HL-60 (cell line): Measurements from ENCODE around the gene TNIP3.
"Not testable (repeated sequence)": the region's sequence is repeated elsewhere in the genome, so short reads cannot be mapped to it uniquely, and the experiment has no call there.

Experiments used
- DNase-seq, 2 experiments: peaks; one replicate each; pipeline ENCODE4 v3.0.0-alpha.2; 2010 to 2020; ENCODE audit warnings: low read depth in 1 of 2, low spot score in 1 of 2
- H3K27ac ChIP-seq: fragments of 250-450 bp; sonication (Bioruptor Pico); replicated peaks from 2 replicates; pipeline ENCODE4 v1.5.1; 2020; ENCODE audit warnings: mild to moderate bottlenecking, moderate library complexity
- H3K27me3 ChIP-seq: fragments of 250-450 bp; sonication (Bioruptor Pico); 2 replicates; pipeline ENCODE4 v1.5.1; 2021; ENCODE audit warnings: mild to moderate bottlenecking, moderate library complexity; ENCODE audit not compliant: insufficient read depth, poor library complexity, severe bottlenecking
- H3K4me3 ChIP-seq: replicated peaks from 2 replicates; pipeline ENCODE4 v1.5.1; 2011; ENCODE audit warnings: mild to moderate bottlenecking, control low read depth, low read length; ENCODE audit not compliant: insufficient read depth
- GABPA ChIP-seq: IDR thresholded peaks from 2 replicates; pipeline ENCODE4 v1.6.1; 2012; ENCODE audit warnings: low read depth
- POLR2AphosphoS5 ChIP-seq: IDR thresholded peaks from 2 replicates; pipeline ENCODE4 v1.6.1; 2012; ENCODE audit warnings: low read depth
- SPI1 ChIP-seq: IDR thresholded peaks from 2 replicates; pipeline ENCODE4 v1.6.1; 2012; ENCODE audit warnings: low read depth, mild to moderate bottlenecking, borderline replicate concordance
- TF ChIP-seq, protein P1 (sequence below): IDR thresholded peaks from one replicate; pipeline ENCODE4 v1.5.1; 2011; ENCODE audit warnings: low read length, control low read depth, inconsistent platforms; ENCODE audit not compliant: insufficient read depth
- TF ChIP-seq, protein P2 (sequence below): IDR thresholded peaks from 2 replicates; pipeline ENCODE4 v1.6.1; 2012; ENCODE audit warnings: low read depth; ENCODE audit not compliant: insufficient replicate concordance

The TNIP3 gene

DNA sequence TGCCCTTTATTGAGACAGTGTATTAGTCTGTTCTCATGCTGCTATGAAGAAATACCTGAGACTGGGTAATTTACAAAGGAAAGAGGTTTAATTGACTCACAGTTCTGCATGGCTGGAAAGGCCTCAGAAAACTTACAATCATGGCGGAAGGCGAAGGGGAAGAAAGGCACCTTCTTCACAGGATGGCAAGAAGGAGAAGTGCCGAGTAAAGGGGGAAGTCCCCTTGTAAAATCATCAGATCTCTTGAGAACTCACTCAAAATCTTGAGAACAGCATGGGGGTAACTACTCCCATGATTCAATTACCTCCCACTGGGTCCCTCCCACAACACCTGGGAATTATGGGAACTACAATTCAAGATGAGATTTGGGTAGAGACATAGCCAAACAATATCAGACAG is 41.7 kb upstream of the TNIP3 start:
- H3K27ac ChIP-seq, H3K4me3 ChIP-seq, H3K27me3 ChIP-seq: not testable (repeated sequence)
- TF ChIP-seq SPI1 = peak; percentile 88
- DNase-seq = peak in 1 of 2 experiments; percentile 39

DNA sequence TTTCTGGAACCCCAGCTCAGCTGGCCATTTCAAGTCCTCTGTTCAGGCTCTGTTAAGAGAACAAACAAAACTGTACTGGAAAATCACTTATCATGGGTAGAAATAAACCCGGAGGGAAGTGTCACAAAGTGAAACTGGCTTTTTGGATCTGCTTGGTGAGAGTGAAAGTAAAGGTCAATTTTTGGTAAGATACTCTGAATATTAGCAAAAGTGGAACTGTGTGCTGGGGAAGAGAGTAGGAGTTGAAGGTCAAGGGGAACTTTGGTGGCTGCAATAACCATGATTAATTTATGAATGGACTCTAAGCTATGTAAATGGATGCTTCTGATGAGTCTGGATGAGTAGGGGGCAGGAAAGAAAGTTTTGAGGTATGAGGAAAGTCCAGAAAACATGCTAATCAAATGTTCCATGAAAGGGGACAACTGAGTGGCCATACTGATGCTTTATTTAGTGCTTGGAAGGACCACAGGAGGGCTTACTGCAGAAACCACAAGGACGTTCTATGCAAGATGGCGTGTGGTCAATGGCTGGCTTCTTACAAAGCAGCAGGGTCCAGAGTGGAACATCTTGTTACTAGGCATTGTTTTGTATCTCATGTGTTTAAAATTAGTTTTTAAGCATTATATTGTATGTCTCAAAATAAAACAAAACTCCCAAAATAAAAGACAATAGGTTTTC is 36.8 kb upstream of the TNIP3 start:
- no peak for DNase-seq
- Histone ChIP-seq H3K4me3 (no peak overlapping the region), H3K27me3 (no peaks in the 10 kb centered on the region), H3K27ac (no peak overlapping the region)
- TF ChIP-seq GABPA = no peak
- TF ChIP-seq, protein P1, sequence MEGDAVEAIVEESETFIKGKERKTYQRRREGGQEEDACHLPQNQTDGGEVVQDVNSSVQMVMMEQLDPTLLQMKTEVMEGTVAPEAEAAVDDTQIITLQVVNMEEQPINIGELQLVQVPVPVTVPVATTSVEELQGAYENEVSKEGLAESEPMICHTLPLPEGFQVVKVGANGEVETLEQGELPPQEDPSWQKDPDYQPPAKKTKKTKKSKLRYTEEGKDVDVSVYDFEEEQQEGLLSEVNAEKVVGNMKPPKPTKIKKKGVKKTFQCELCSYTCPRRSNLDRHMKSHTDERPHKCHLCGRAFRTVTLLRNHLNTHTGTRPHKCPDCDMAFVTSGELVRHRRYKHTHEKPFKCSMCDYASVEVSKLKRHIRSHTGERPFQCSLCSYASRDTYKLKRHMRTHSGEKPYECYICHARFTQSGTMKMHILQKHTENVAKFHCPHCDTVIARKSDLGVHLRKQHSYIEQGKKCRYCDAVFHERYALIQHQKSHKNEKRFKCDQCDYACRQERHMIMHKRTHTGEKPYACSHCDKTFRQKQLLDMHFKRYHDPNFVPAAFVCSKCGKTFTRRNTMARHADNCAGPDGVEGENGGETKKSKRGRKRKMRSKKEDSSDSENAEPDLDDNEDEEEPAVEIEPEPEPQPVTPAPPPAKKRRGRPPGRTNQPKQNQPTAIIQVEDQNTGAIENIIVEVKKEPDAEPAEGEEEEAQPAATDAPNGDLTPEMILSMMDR = no peak
- no peak for TF ChIP-seq SPI1
- TF ChIP-seq, protein P2, sequence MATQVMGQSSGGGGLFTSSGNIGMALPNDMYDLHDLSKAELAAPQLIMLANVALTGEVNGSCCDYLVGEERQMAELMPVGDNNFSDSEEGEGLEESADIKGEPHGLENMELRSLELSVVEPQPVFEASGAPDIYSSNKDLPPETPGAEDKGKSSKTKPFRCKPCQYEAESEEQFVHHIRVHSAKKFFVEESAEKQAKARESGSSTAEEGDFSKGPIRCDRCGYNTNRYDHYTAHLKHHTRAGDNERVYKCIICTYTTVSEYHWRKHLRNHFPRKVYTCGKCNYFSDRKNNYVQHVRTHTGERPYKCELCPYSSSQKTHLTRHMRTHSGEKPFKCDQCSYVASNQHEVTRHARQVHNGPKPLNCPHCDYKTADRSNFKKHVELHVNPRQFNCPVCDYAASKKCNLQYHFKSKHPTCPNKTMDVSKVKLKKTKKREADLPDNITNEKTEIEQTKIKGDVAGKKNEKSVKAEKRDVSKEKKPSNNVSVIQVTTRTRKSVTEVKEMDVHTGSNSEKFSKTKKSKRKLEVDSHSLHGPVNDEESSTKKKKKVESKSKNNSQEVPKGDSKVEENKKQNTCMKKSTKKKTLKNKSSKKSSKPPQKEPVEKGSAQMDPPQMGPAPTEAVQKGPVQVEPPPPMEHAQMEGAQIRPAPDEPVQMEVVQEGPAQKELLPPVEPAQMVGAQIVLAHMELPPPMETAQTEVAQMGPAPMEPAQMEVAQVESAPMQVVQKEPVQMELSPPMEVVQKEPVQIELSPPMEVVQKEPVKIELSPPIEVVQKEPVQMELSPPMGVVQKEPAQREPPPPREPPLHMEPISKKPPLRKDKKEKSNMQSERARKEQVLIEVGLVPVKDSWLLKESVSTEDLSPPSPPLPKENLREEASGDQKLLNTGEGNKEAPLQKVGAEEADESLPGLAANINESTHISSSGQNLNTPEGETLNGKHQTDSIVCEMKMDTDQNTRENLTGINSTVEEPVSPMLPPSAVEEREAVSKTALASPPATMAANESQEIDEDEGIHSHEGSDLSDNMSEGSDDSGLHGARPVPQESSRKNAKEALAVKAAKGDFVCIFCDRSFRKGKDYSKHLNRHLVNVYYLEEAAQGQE = no peak
- TF ChIP-seq POLR2AphosphoS5 = no peak

DNA sequence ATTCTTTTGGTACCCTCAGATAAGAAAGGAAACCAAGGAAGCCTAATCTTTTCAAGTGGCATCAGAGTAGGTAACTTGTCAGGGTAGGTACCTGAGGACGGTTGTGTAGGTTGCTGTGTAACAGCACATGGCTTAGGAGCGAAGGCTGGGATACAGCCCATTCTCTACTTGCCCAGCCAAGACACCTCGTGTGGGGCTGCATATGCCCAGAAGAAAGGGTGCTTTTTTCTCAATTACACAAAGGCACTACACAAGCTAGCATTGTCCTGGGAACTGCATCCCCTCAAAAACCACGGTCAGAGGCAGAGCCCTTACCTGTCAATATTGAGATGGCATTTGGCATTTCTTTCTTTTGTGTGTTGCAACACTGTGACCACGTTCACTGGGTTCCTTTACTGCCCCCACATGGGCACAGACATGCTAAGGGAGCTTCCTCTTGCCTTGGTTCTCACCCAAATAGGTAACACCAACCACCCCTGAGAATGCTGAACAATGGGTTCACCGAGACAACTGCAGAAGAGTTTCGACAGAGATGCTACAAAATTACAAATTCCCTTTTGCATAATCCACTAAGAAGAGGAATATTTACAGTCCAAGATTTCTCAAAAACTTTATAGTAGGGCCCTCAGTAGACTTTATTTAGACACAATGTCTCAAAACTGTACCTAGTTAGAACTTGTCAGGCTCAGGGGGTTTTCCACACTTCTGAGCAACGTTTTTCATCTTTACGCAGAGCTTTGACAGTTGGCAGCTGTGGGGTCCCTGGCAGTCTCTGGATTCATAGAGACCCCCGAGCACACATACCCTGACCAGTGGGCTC is 35.8 kb upstream of the TNIP3 start:
- no peak overlapping the region for H3K4me3 ChIP-seq
- no peaks in the 10 kb centered on the region for H3K27me3 ChIP-seq
- TF ChIP-seq POLR2AphosphoS5 = no peak
- TF ChIP-seq, protein P2 = no peak
- TF ChIP-seq, protein P1 = peak; percentile 13
- H3K27ac ChIP-seq = no peak overlapping the region
- peak; percentile 52 to 61 for DNase-seq

DNA sequence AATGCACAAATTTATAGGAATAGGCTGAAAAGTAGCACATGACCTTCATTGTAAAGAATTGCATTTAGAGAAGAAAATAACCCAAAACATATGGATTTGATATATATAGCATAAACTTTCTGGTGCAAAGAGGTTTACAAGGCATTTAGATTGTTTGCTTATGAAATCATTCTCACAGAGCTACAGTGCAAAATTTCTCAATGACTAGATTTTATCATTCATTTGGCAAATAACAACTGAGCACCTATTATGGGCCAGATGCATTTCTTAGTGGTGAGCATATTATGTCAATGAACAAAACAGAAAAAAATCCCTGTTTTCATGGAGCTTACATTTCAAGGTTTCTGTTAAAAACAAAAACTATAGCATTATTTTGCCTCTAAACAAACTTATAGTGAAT is 34.1 kb upstream of the TNIP3 start:
- H3K27me3 ChIP-seq = no peaks in the 10 kb centered on the region
- H3K27ac ChIP-seq = no peak overlapping the region
- no peak overlapping the region for H3K4me3 ChIP-seq
- DNase-seq = no peak
- TF ChIP-seq, protein P1 = no peak
- TF ChIP-seq POLR2AphosphoS5 (no peak), SPI1 (no peak), GABPA (no peak)
- TF ChIP-seq, protein P2 = no peak
